WERI-Rb-1 (cell line): ENCODE data around the gene ANXA2R.

Experiments
- DNase-seq: peaks from one replicate; pipeline ENCODE4 v3.0.0-alpha.2; 2020
- H3K27ac ChIP-seq: fragments of 250-450 bp; sonication (Bioruptor Pico); 2 replicates; pipeline ENCODE4 v1.5.1; 2020; ENCODE audit warnings: mild to moderate bottlenecking, moderate library complexity
- H3K27me3 ChIP-seq: fragments of 250-450 bp; sonication (Bioruptor Pico); 2 replicates; pipeline ENCODE4 v1.5.1; 2021; ENCODE audit warnings: mild to moderate bottlenecking, low read depth, moderate library complexity; ENCODE audit not compliant: insufficient read depth, severe bottlenecking
- H3K36me3 ChIP-seq: fragments of 250-450 bp; sonication (Bioruptor Pico); 2 replicates; pipeline ENCODE4 v1.5.1; 2020; ENCODE audit warnings: mild to moderate bottlenecking, moderate library complexity
- H3K4me3 ChIP-seq: 2 replicates; pipeline ENCODE4 v1.5.1; 2011; ENCODE audit warnings: low read depth, mild to moderate bottlenecking, control low read depth, low read length
- H3K9me3 ChIP-seq: fragments of 250-450 bp; sonication (Bioruptor Pico); 2 replicates; pipeline ENCODE4 v1.5.1; 2021; ENCODE audit warnings: mild to moderate bottlenecking, moderate library complexity; ENCODE audit not compliant: severe bottlenecking
- CTCF ChIP-seq: IDR thresholded peaks from 2 replicates; pipeline ENCODE4 v1.5.1; 2011; ENCODE audit warnings: low read depth, mild to moderate bottlenecking, control low read depth, inconsistent platforms, low read length

ANXA2R gene

GRCh38 chr5:42995360-42995751, 44.8 kb downstream of the ANXA2R start:
- no peaks in the 10 kb centered on the region for H3K36me3 ChIP-seq
- peaks cover 89% of the 10 kb centered on the region for H3K27me3 ChIP-seq
- H3K27ac ChIP-seq: no peak overlapping the region
- DNase-seq: no peak
- H3K4me3 ChIP-seq: no peak overlapping the region
- no peak for TF ChIP-seq CTCF
- peaks cover 41% of the 10 kb centered on the region for H3K9me3 ChIP-seq

GRCh38 chr5:42994555-42995359, 45.4 kb downstream of the ANXA2R start:
- TF ChIP-seq CTCF: peak; percentile 67
- H3K9me3 ChIP-seq: peaks cover 41% of the 10 kb centered on the region
- no peak overlapping the region for H3K27ac ChIP-seq
- no peak overlapping the region for H3K4me3 ChIP-seq
- peaks cover 85% of the 10 kb centered on the region for H3K27me3 ChIP-seq
- no peaks in the 10 kb centered on the region for H3K36me3 ChIP-seq
- DNase-seq: peak; percentile 61

GRCh38 chr5:42994246-42994554, 45.9 kb downstream of the ANXA2R start:
- Histone ChIP-seq H3K4me3 (no peak overlapping the region), H3K27me3 (peaks cover 80% of the 10 kb centered on the region), H3K27ac (no peak overlapping the region), H3K9me3 (peaks cover 41% of the 10 kb centered on the region), H3K36me3 (no peaks in the 10 kb centered on the region)
- DNase-seq: no peak
- no peak for TF ChIP-seq CTCF

GRCh38 chr5:42993516-42994245, 46.4 kb downstream of the ANXA2R start:
- no peak for TF ChIP-seq CTCF
- Histone ChIP-seq H3K27me3 (peaks cover 77% of the 10 kb centered on the region), H3K36me3 (no peaks in the 10 kb centered on the region), H3K9me3 (peaks cover 41% of the 10 kb centered on the region), H3K4me3 (no peak overlapping the region), H3K27ac (no peak overlapping the region)
- no peak for DNase-seq

GRCh38 chr5:42992088-42992879, 47.8 kb downstream of the ANXA2R start:
- no peak for DNase-seq
- Histone ChIP-seq H3K27ac (no peak overlapping the region), H3K36me3 (no peaks in the 10 kb centered on the region), H3K4me3 (no peak overlapping the region), H3K27me3 (peaks cover 72% of the 10 kb centered on the region), H3K9me3 (peaks cover 44% of the 10 kb centered on the region)
- TF ChIP-seq CTCF: no peak
